B cell (primary cell): ENCODE results near the gene ADGRA3. TPM values are rescaled to one million over a fixed set of nuclear protein-coding genes. Genes with fewer than 3 reads are reported as not detected.

Experiments used
- ATAC-seq: fragments of 200-7000 bp; cut with Tn5 transposase; one replicate; pipeline ENCODE4 v1.10.0; 2021; ENCODE audit warnings: low read depth, mild to moderate bottlenecking, moderate number of reproducible peaks, moderate library complexity
- CTCF ChIA-PET: fragments of 350-600 bp; sonication (Branson Sonifier 250); formaldehyde crosslinking; loops from one replicate; lab custom pipeline; 2021; ENCODE audit warnings: antibody characterized with exemption, inconsistent platforms; lab: Charles Lee
- POLR2A ChIA-PET: fragments of 350-600 bp; sonication (Branson Sonifier 250); formaldehyde crosslinking; loops from one replicate; lab custom pipeline; 2021; ENCODE audit warnings: antibody characterized with exemption; lab: Charles Lee
- DNase-seq: peaks from one replicate; pipeline ENCODE4 v3.0.0; 2013
- H2AFZ ChIP-seq: 2 replicates; pipeline ENCODE4 v1.6.1; 2012; ENCODE audit warnings: mild to moderate bottlenecking, low read depth, low read length; ENCODE audit not compliant: insufficient read depth, poor library complexity, severe bottlenecking
- H3K27ac ChIP-seq, 2 donors: 1 replicate in 1 of 2; 2 replicates in 1 of 2; pipeline ENCODE4 v1.5.1; 2012 to 2013; ENCODE audit warnings: low read length in 2 of 2, mild to moderate bottlenecking in 2 of 2, moderate library complexity in 1 of 2
- H3K27me3 ChIP-seq, 4 experiments: fragments of 200-600 bp in 1 of 4; sonication (generic) in 1 of 4; replicated peaks in 1 of 4; 1 replicate in 2 of 4; 2 replicates in 2 of 4; pipeline versions ENCODE4 v1.6.1 to v1.7.0; 2013 to 2016; ENCODE audit warnings: low read length in 3 of 4, mild to moderate bottlenecking in 2 of 4, mixed read lengths in 1 of 4, moderate library complexity in 1 of 4; ENCODE audit not compliant: insufficient read depth in 4 of 4, control insufficient read depth in 3 of 4; ENCODE audit errors: control extremely low read depth in 1 of 4
- H3K36me3 ChIP-seq, 2 experiments: replicated peaks in 1 of 2; 1 replicate in 1 of 2; 2 replicates in 1 of 2; pipeline versions ENCODE4 v1.6.1 to v1.7.1; 2013; ENCODE audit warnings: low read length in 1 of 2; ENCODE audit not compliant: insufficient read depth in 2 of 2, control insufficient read depth in 1 of 2; ENCODE audit errors: control extremely low read depth in 1 of 2, extremely low read depth in 1 of 2
- H3K4me1 ChIP-seq, 2 donors: fragments of 200-600 bp in 1 of 2; sonication (generic) in 1 of 2; 1 replicate in 1 of 2; 2 replicates in 1 of 2; pipeline versions ENCODE4 v1.5.1 to v1.6.1; 2013 to 2017; ENCODE audit warnings: low read length in 2 of 2; ENCODE audit not compliant: control insufficient read depth in 2 of 2, insufficient read depth in 2 of 2
- H3K4me2 ChIP-seq: replicated peaks from 2 replicates; pipeline ENCODE3; 2012; ENCODE audit warnings: mild to moderate bottlenecking, low read depth, low read length; ENCODE audit not compliant: poor library complexity, severe bottlenecking
- H3K4me3 ChIP-seq, 5 experiments: fragments of 200-600 bp in 1 of 5; sonication (generic) in 1 of 5; 1 replicate in 3 of 5; 2 replicates in 2 of 5; pipeline versions ENCODE4 v1.5.1 to v1.7.0; 2011 to 2016; ENCODE audit warnings: low read length in 4 of 5, mild to moderate bottlenecking in 4 of 5, low read depth in 2 of 5, control low read depth in 1 of 5, moderate library complexity in 1 of 5; ENCODE audit not compliant: insufficient read depth in 1 of 5; ENCODE audit errors: control extremely low read depth in 1 of 5, extremely low read depth in 1 of 5
- H3K79me2 ChIP-seq: fragments of 200-600 bp; sonication (generic); one replicate; pipeline ENCODE4 v1.6.0; 2016; ENCODE audit warnings: low read length; ENCODE audit not compliant: control insufficient read depth, insufficient read depth
- H3K9ac ChIP-seq: fragments of 200-600 bp; sonication (generic); 2 replicates; pipeline ENCODE4 v1.6.1; 2017; ENCODE audit warnings: mild to moderate bottlenecking, low read length, moderate library complexity
- H3K9me3 ChIP-seq, 3 donors: one replicate each; pipeline versions ENCODE4 v1.6.1 to v1.7.1; 2013; ENCODE audit warnings: low read length in 2 of 3; ENCODE audit not compliant: control insufficient read depth in 2 of 3, insufficient read depth in 1 of 3; ENCODE audit errors: control extremely low read depth in 1 of 3
- H4K20me1 ChIP-seq: 2 replicates; pipeline ENCODE4 v1.6.0; 2012; ENCODE audit warnings: mild to moderate bottlenecking, low read length; ENCODE audit not compliant: insufficient read depth, control insufficient read depth, poor library complexity, severe bottlenecking
- H3K27ac Mint-ChIP-seq: one replicate; pipeline ENCODE4 v1.8.0; 2021; ENCODE audit warnings: mixed read lengths
- H3K27me3 Mint-ChIP-seq: one replicate; pipeline ENCODE4 v1.8.0; 2021; ENCODE audit warnings: mixed read lengths
- H3K4me1 Mint-ChIP-seq: one replicate; pipeline ENCODE4 v1.8.0; 2021; ENCODE audit warnings: mixed read lengths
- H3K4me3 Mint-ChIP-seq: one replicate; pipeline ENCODE4 v1.8.0; 2021; ENCODE audit warnings: mixed read lengths
- H3K9me3 Mint-ChIP-seq: one replicate; pipeline ENCODE4 v1.8.0; 2022; ENCODE audit warnings: mixed read lengths; ENCODE audit not compliant: insufficient read depth
- EZH2 ChIP-seq: IDR thresholded peaks from 2 replicates; pipeline ENCODE4 v1.6.1; 2012; ENCODE audit warnings: borderline replicate concordance, low read depth, mild to moderate bottlenecking, moderate library complexity, low read length; ENCODE audit not compliant: insufficient read depth, poor library complexity, severe bottlenecking
- WGBS: methylation state at CpG from one replicate; pipeline ENCODE4 v1.1.5; 2013; ENCODE audit warnings: missing lambda C conversion rate; ENCODE audit not compliant: insufficient coverage; 5-methylcytosine and 5-hydroxymethylcytosine counted together
- intact Hi-C: fragments of 100-400 bp; cut with micrococcal nuclease; formaldehyde crosslinking; loops from one replicate; pipeline ENCODE4 v1.10.0; 2022
- polyA plus RNA-seq: library from polyadenylated mRNA; depleted of rRNA; stranded (reverse); fragments of >200 nt; gene quantifications from 2 replicates; pipeline ENCODE4 v1.2.3, GENCODE V29; 2012
- total RNA-seq, 2 donors: library from RNA; stranded (reverse); fragments of 120-200 nt in 1 of 2; gene quantifications; 1 replicate in 1 of 2; 2 replicates in 1 of 2; pipeline versions ENCODE4 v1.2.3 to v1.2.4, GENCODE V29; 2013 to 2022
- TF ChIP-seq, protein P1 (sequence below): fragments of 200-600 bp; IDR thresholded peaks from one replicate; pipeline ENCODE4 v1.8.0; 2022; ENCODE audit warnings: antibody characterized with exemption, mild to moderate bottlenecking

ADGRA3 gene
- total and polyA plus RNA-seq, 2 donors (not counting 1 experiment from before 2014, with no cell fraction given) = 0.25 TPM; not detected in 1

DNA sequence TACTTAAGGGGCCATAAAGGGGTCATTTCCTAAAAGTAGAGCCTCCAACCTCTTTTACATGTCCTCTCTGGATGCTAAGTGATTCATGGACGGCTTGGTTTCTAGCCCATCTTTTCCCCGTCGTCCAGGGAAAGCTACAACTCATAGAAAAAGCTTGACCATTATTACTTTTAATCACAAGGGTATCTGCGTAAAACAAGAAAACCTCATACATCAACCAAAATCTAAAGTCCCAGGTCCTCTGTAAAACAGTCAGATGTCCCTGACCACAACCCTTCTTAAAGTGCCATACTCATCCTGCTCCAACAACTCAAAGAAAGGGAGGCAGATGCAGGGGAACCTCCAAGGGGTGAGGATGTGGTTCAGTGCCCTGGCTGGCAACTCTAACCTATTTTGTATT, 29.6 kb downstream of the ADGRA3 start:
- no peaks in the 10 kb centered on the region for H3K27me3 ChIP-seq
- H3K4me1 ChIP-seq = no peaks in the 10 kb centered on the region
- no peak for ATAC-seq
- POLR2A ChIA-PET = no interaction called here
- H2AFZ ChIP-seq = no peak overlapping the region
- no peaks in the 10 kb centered on the region for H3K9me3 Mint-ChIP-seq
- no peak overlapping the region for H3K27ac ChIP-seq
- H3K36me3 ChIP-seq = no peaks in the 10 kb centered on the region
- H3K79me2 ChIP-seq = no peaks in the 10 kb centered on the region
- no peak overlapping the region for H3K9ac ChIP-seq
- no peaks in the 10 kb centered on the region for H3K9me3 ChIP-seq
- TF ChIP-seq, protein P1, sequence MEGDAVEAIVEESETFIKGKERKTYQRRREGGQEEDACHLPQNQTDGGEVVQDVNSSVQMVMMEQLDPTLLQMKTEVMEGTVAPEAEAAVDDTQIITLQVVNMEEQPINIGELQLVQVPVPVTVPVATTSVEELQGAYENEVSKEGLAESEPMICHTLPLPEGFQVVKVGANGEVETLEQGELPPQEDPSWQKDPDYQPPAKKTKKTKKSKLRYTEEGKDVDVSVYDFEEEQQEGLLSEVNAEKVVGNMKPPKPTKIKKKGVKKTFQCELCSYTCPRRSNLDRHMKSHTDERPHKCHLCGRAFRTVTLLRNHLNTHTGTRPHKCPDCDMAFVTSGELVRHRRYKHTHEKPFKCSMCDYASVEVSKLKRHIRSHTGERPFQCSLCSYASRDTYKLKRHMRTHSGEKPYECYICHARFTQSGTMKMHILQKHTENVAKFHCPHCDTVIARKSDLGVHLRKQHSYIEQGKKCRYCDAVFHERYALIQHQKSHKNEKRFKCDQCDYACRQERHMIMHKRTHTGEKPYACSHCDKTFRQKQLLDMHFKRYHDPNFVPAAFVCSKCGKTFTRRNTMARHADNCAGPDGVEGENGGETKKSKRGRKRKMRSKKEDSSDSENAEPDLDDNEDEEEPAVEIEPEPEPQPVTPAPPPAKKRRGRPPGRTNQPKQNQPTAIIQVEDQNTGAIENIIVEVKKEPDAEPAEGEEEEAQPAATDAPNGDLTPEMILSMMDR = no peak
- TF ChIP-seq EZH2 = no peak
- DNase-seq = no peak
- H3K4me1 Mint-ChIP-seq = no peaks in the 10 kb centered on the region
- no peak overlapping the region for H3K27ac Mint-ChIP-seq
- H3K4me2 ChIP-seq = no peak overlapping the region
- CTCF ChIA-PET = no interaction called here
- H3K4me3 Mint-ChIP-seq = no peak overlapping the region
- no peaks in the 10 kb centered on the region for H4K20me1 ChIP-seq
- no peak overlapping the region for H3K4me3 ChIP-seq
- no peaks in the 10 kb centered on the region for H3K27me3 Mint-ChIP-seq
- intact Hi-C loops = no loop called here
- WGBS = 97% methylated on average over 4 of the region's 4 CpGs

DNA sequence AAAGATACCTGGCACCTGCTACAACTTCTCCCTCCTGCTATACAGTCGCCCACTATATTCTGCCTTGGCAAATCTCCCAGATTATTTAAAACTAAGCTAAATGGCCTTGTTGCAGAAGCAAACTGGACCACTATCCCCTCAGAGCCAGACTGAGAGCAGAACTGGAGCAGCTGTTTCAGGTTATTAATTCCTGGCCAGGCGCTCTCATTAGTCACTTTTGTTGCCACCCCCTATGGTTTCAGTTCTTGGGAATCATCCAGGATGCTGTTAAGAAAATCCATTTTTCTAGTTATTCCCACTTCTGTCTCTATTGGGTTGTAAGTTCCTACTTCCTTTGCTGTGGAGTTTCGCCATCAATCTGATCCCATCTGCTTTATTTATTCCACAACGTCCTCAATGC, 30.1 kb downstream of the ADGRA3 start:
- H3K9me3 Mint-ChIP-seq = no peaks in the 10 kb centered on the region
- ATAC-seq (no peak), DNase-seq (no peak)
- H2AFZ ChIP-seq = no peak overlapping the region
- H3K27me3 ChIP-seq = no peaks in the 10 kb centered on the region
- intact Hi-C loops = no loop called here
- H3K27ac ChIP-seq = no peak overlapping the region
- H3K4me3 Mint-ChIP-seq = no peak overlapping the region
- 100% methylated on average over 2 of the region's 4 CpGs for WGBS
- POLR2A ChIA-PET = no interaction called here
- no peaks in the 10 kb centered on the region for H3K79me2 ChIP-seq
- TF ChIP-seq, protein P1 = no peak
- no peak for TF ChIP-seq EZH2
- H3K27ac Mint-ChIP-seq = no peak overlapping the region
- no peaks in the 10 kb centered on the region for H3K27me3 Mint-ChIP-seq
- H3K4me2 ChIP-seq = no peak overlapping the region
- H3K4me3 ChIP-seq = no peak overlapping the region
- no peaks in the 10 kb centered on the region for H3K36me3 ChIP-seq
- H3K4me1 Mint-ChIP-seq = no peaks in the 10 kb centered on the region
- H3K9ac ChIP-seq = no peak overlapping the region
- H3K4me1 ChIP-seq = no peaks in the 10 kb centered on the region
- CTCF ChIA-PET = no interaction called here
- no peaks in the 10 kb centered on the region for H3K9me3 ChIP-seq
- H4K20me1 ChIP-seq = no peaks in the 10 kb centered on the region
